Kidney (tissue), 14 donors: ENCODE data around the gene NOP9. TPM values are rescaled to one million over a fixed set of nuclear protein-coding genes. Genes with fewer than 3 reads are reported as not detected.

Experiments
- DNase-seq, 5 donors: peaks; one replicate each; pipeline ENCODE4 v3.0.0-alpha.2; 2013 to 2020
- FAIRE-seq: peaks from 2 replicates; lab custom pipeline; 2012; peaks lifted over from hg19 to GRCh38; lab: Jason Lieb, UNC
- H3K27ac ChIP-seq, 2 donors: one replicate each; pipeline ENCODE4 v1.7.0; 2013; ENCODE audit warnings: low read depth in 2 of 2, low read length in 2 of 2, inconsistent platforms in 1 of 2
- H3K27me3 ChIP-seq: one replicate; pipeline ENCODE4 v1.7.1; 2013; ENCODE audit warnings: low read length, inconsistent platforms; ENCODE audit not compliant: control insufficient read depth, insufficient read depth
- H3K36me3 ChIP-seq, 3 donors: one replicate each; pipeline versions ENCODE4 v1.7.0 to v1.7.1; 2013; ENCODE audit warnings: low read length in 3 of 3, control low read depth in 1 of 3, inconsistent platforms in 1 of 3; ENCODE audit not compliant: insufficient read depth in 3 of 3, control insufficient read depth in 2 of 3
- H3K4me1 ChIP-seq, 3 donors: one replicate each; pipeline versions ENCODE4 v1.7.0 to v1.7.1; 2013; ENCODE audit warnings: low read length in 3 of 3, inconsistent platforms in 1 of 3, low read depth in 1 of 3; ENCODE audit not compliant: control insufficient read depth in 2 of 3, insufficient read depth in 2 of 3
- H3K4me3 ChIP-seq, 3 donors: one replicate each; pipeline versions ENCODE4 v1.7.0 to v1.8.1; 2013; ENCODE audit warnings: low read length in 3 of 3, control low read depth in 1 of 3, inconsistent platforms in 1 of 3
- H3K9ac ChIP-seq, 3 donors: one replicate each; pipeline versions ENCODE4 v1.7.0 to v1.7.1; 2013; ENCODE audit warnings: low read length in 3 of 3, control low read depth in 1 of 3, inconsistent platforms in 1 of 3
- H3K9me3 ChIP-seq, 3 donors: one replicate each; pipeline versions ENCODE4 v1.7.0 to v1.7.1; 2013; ENCODE audit warnings: low read length in 3 of 3, control low read depth in 1 of 3, inconsistent platforms in 1 of 3; ENCODE audit not compliant: control insufficient read depth in 2 of 3, insufficient read depth in 1 of 3
- CTCF ChIP-seq: IDR thresholded peaks from 3 replicates; pipeline ENCODE4 v1.5.1; 2012; ENCODE audit warnings: mild to moderate bottlenecking, moderate library complexity, borderline replicate concordance; ENCODE audit not compliant: insufficient read depth; ENCODE audit errors: extremely low read depth
- intact Hi-C: fragments of 100-400 bp; cut with DNase I; formaldehyde crosslinking; loops from one replicate; pipeline ENCODE4 v1.11.1; 2022
- polyA plus RNA-seq: library from polyadenylated mRNA; stranded (reverse); fragments of 350-450 nt; fragmentation: Illumina TruSeq; extraction: RNeasy Lipid Tissue Mini Kit (QIAGEN cat#74804); gene quantifications from one replicate; pipeline ENCODE4 v1.2.3, GENCODE V29; 2014; ENCODE audit warnings: low read depth, low replicate concordance; ENCODE audit not compliant: insufficient read depth
- total RNA-seq: library from RNA; stranded (reverse); fragmentation: NEBNext Ultra II Directional; extraction: Animal tissue kit (Norgen Biotek cat#: 25700); gene quantifications from one replicate; pipeline ENCODE4 v1.2.1, GENCODE V29; 2021
- donor health status: control.
- donor health status: control.
- donor health status: control.
- donor health status: control.
- donor health status: control.
- donor health status: DM: yes; HTN: yes; CAD: no.
- donor health status: Normal renal cell carcinoma (clear cell type).

The NOP9 gene
- total and polyA plus RNA-seq, 2 donors from 2014 or later = 8.6 to 25.7 TPM

GRCh38 chr14:24309538-24310264 is 10.1 kb downstream of the NOP9 start, which contains the start of gene LTB4R2:
Gene LTB4R2 (plus strand): TSS chr14:24310140. CDS start chr14:24310665, 525 bp downstream.
- H3K27me3 ChIP-seq = no peaks in the 10 kb centered on the region
- H3K9me3 ChIP-seq = no peaks in the 10 kb centered on the region
- DNase-seq = no peak
- no peak for FAIRE-seq
- no peak for TF ChIP-seq CTCF
- H3K36me3 ChIP-seq = peaks cover 2 to 23% (median 15%) of the 10 kb centered on the region in 3 donors
- H3K4me3 ChIP-seq = peak within 1 kb of the TSS in 2 of 3 donors; percentile 18 to 49
- peaks cover 0 to 42% (median 38%) of the 10 kb centered on the region in 3 donors for H3K4me1 ChIP-seq
- H3K9ac ChIP-seq = peak within 1 kb of the TSS in 1 of 3 donors; percentile 17
- H3K27ac ChIP-seq = peak within 1 kb of the TSS; percentile 68 to 72
- intact Hi-C loops = loop anchor here (10.0 kb wide), 1 partner anchor 55 kb away; no protein-coding TSS in a partner anchor

DNA sequence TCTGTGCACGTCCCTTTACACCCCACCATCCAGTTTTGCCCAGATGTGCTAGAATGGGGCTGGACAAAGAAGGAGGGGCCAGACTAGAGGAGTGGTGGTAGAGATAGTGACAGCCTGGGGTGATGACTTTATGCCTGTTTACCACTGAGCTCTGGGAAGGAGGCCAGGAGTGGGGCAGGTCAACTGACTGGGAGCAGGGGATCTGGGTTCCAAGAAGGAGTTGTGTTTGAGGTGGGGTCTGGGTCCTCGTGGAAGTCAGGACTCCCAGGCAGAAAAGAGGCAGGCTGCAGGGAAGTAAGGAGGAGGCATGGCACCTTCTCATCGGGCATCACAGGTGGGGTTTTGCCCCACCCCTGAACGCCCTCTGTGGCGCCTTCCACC is 10.6 kb downstream of the NOP9 start:
- H3K27me3 ChIP-seq = no peaks in the 10 kb centered on the region
- H3K4me3 ChIP-seq = peak overlapping the region in 2 of 3 donors; percentile 18 to 49
- intact Hi-C loops = no loop called here
- peaks cover under 1 to 17% (median 9%) of the 10 kb centered on the region in 3 donors for H3K36me3 ChIP-seq
- FAIRE-seq = no peak
- H3K27ac ChIP-seq = peak overlapping the region; percentile 68 to 72
- no peak for DNase-seq
- no peaks in the 10 kb centered on the region for H3K9me3 ChIP-seq
- peaks cover 0 to 44% (median 38%) of the 10 kb centered on the region in 3 donors for H3K4me1 ChIP-seq
- TF ChIP-seq CTCF = no peak
- H3K9ac ChIP-seq = peak overlapping the region in 1 of 3 donors; percentile 17

- intact Hi-C loops = no loop called here
- H3K9ac ChIP-seq = peak within 1 kb of the TSS in 1 of 3 donors; percentile 30
- H3K9me3 ChIP-seq = no peaks in the 10 kb centered on the region
- H3K4me3 ChIP-seq = peak within 1 kb of the TSS in 2 of 3 donors; percentile 18 to 49
- H3K27ac ChIP-seq = peak within 1 kb of the TSS; percentile 68 to 72
- DNase-seq = peak; percentile 89 to 94 (median 90)
- H3K36me3 ChIP-seq = peaks cover 0 to 11% (median 7%) of the 10 kb centered on the region in 3 donors
- H3K4me1 ChIP-seq = peaks cover 0 to 46% (median 38%) of the 10 kb centered on the region in 3 donors
- peaks cover 3% of the 10 kb centered on the region for H3K27me3 ChIP-seq
- FAIRE-seq = no peak
- TF ChIP-seq CTCF = peak; percentile 7
Measured at GRCh38 chr14:24310646-24311604, 11.3 kb downstream of the NOP9 start, which contains the start of gene LTB4R. Gene LTB4R (plus strand): TSS chr14:24311502. CDS start chr14:24315652, 4,150 bp downstream.
